ENCODE results near the gene SDR39U1. TPM values are rescaled to one million over a fixed set of nuclear protein-coding genes. Genes with fewer than 3 reads are reported as not detected.

Gene SDR39U1
- total RNA-seq, 2 experiments from 2014 or later = 71.7 to 74.7 TPM

- Mint-ChIP-seq H3K9me3 (no peaks in the 10 kb centered on the region), H3K36me3 (ENCODE audit: low read depth) (no peaks in the 10 kb centered on the region), H3K4me3 (no peak overlapping the region), H3K27me3 (peaks cover 24% of the 10 kb centered on the region), H3K4me1 (ENCODE audit: low read depth) (no peaks in the 10 kb centered on the region), H3K27ac (no peak overlapping the region)
- Histone ChIP-seq H3K27me3 (ENCODE audit: control insufficient read depth in 1 of 2, insufficient read depth in 2 of 2, low read length in 2 of 2) (peaks cover 0 to 10% of the 10 kb centered on the region in 2 experiments), H3K4me3 (ENCODE audit: low read length) (no peak overlapping the region), H3K27ac (ENCODE audit: low read depth in 1 of 2, low read length in 2 of 2) (no peak overlapping the region), H3K4me1 (ENCODE audit: insufficient read depth, low read length) (no peaks in the 10 kb centered on the region), H3K36me3 (ENCODE audit: insufficient read depth, low read length) (no peaks in the 10 kb centered on the region), H3K9me3 (ENCODE audit: control insufficient read depth in 1 of 2, insufficient read depth in 1 of 2, low read length in 2 of 2) (no peaks in the 10 kb centered on the region)
- no peak for TF ChIP-seq CTCF (IDR thresholded peaks at IDR 0.05)
- CTCF ChIA-PET = no interaction called here
- no peak for DNase-seq
- no peak for ATAC-seq (ENCODE audit: poor library complexity)
- intact Hi-C loops (cut with DNase I, micrococcal nuclease) = no loop called here
- POLR2A ChIA-PET = no interaction called here
Measured at GRCh38 chr14:24392325-24393091, 50.1 kb downstream of the SDR39U1 start.

GRCh38 chr14:24390701-24391468 lies 51.7 kb downstream of the SDR39U1 start:
- ChIA-PET POLR2A (no interaction called here), CTCF (no interaction called here)
- Mint-ChIP-seq H3K4me3 (no peak overlapping the region), H3K4me1 (ENCODE audit: low read depth) (no peaks in the 10 kb centered on the region), H3K36me3 (ENCODE audit: low read depth) (no peaks in the 10 kb centered on the region), H3K27ac (no peak overlapping the region), H3K9me3 (no peaks in the 10 kb centered on the region), H3K27me3 (peaks cover 29% of the 10 kb centered on the region)
- Histone ChIP-seq H3K4me1 (ENCODE audit: insufficient read depth, low read length) (no peaks in the 10 kb centered on the region), H3K4me3 (ENCODE audit: low read length) (no peak overlapping the region), H3K9me3 (ENCODE audit: control insufficient read depth in 1 of 2, insufficient read depth in 1 of 2, low read length in 2 of 2) (no peaks in the 10 kb centered on the region), H3K27ac (ENCODE audit: low read depth in 1 of 2, low read length in 2 of 2) (no peak overlapping the region), H3K27me3 (ENCODE audit: control insufficient read depth in 1 of 2, insufficient read depth in 2 of 2, low read length in 2 of 2) (peaks cover 0 to 10% of the 10 kb centered on the region in 2 experiments), H3K36me3 (ENCODE audit: insufficient read depth, low read length) (no peaks in the 10 kb centered on the region)
- ATAC-seq (ENCODE audit: poor library complexity) = no peak
- no peak for TF ChIP-seq CTCF (IDR thresholded peaks at IDR 0.05)
- no peak for DNase-seq
- intact Hi-C loops (cut with DNase I, micrococcal nuclease) = no loop called here

Other genes with a start within 250 kb of the SDR39U1 start
- gene TM9SF1, start 247.3 kb downstream of the SDR39U1 start, total RNA-seq = 10 to 100 TPM; 12.9 to 13.0 TPM
- under 1 TPM; 0.30 to 0.64 TPM for gene TSSK4, start 237.1 kb downstream of the SDR39U1 start, total RNA-seq
- gene CHMP4A, start 229.3 kb downstream of the SDR39U1 start, total RNA-seq = 10 to 100 TPM; 73.4 to 80.1 TPM
- gene MDP1, start 226.7 kb downstream of the SDR39U1 start, total RNA-seq = 1 to 10 TPM; 3.2 to 3.7 TPM
- 10 to 100 TPM; 42.0 to 43.5 TPM for gene NEDD8, start 210.4 kb downstream of the SDR39U1 start, total RNA-seq
- 10 to 100 TPM; 22.2 to 24.8 TPM for gene GMPR2, start 209.8 kb downstream of the SDR39U1 start, total RNA-seq
- gene TINF2, start 200.2 kb downstream of the SDR39U1 start, total RNA-seq = 100 to 1,000 TPM; 110 to 113 TPM
- gene TGM1, start 179.6 kb downstream of the SDR39U1 start, total RNA-seq = 1 to 10 TPM; 3.5 to 3.9 TPM
- gene RABGGTA, start 171.2 kb downstream of the SDR39U1 start, total RNA-seq = 10 to 100 TPM; 52.3 to 55.2 TPM
- gene DHRS1, start 143.0 kb downstream of the SDR39U1 start, total RNA-seq = 10 to 100 TPM; 21.5 to 23.5 TPM
- 10 to 100 TPM; 25.9 to 27.5 TPM for gene NOP9, start 142.9 kb downstream of the SDR39U1 start, total RNA-seq
- 1 to 10 TPM; 7.4 to 9.2 TPM for gene CIDEB, start 134.8 kb downstream of the SDR39U1 start, total RNA-seq
- gene LTB4R2, start 132.6 kb downstream of the SDR39U1 start, total RNA-seq = 10 to 100 TPM; 16.4 to 18.2 TPM
- 10 to 100 TPM; 15.6 to 18.3 TPM for gene LTB4R, start 131.3 kb downstream of the SDR39U1 start, total RNA-seq
- 1 to 10 TPM; 4.7 to 5.9 TPM for gene ADCY4, start 107.7 kb downstream of the SDR39U1 start, total RNA-seq
- 10 to 100 TPM; 18.1 to 18.9 TPM for gene RIPK3, start 102.8 kb downstream of the SDR39U1 start, total RNA-seq
- gene NFATC4, start 74.6 kb downstream of the SDR39U1 start, total RNA-seq = not detected
- gene NYNRIN, start 43.8 kb downstream of the SDR39U1 start, total RNA-seq = under 1 TPM; 0.08 to 0.25 TPM
- gene CBLN3, start 13.1 kb downstream of the SDR39U1 start, total RNA-seq = 1 to 10 TPM; 1.6 to 1.7 TPM
- gene KHNYN, start 12.8 kb downstream of the SDR39U1 start, total RNA-seq = 100 to 1,000 TPM; 170 to 173 TPM
- gene CMA1, start 65.5 kb upstream of the SDR39U1 start, total RNA-seq = not detected
- gene CTSG, start 133.5 kb upstream of the SDR39U1 start, total RNA-seq = not detected
- 1 to 10 TPM in 1 of 2 experiments, under 1 TPM in 1; 0.56 to 1.2 TPM for gene GZMH, start 166.9 kb upstream of the SDR39U1 start, total RNA-seq
- 1 to 10 TPM; 2.4 to 2.9 TPM for gene GZMB, start 191.4 kb upstream of the SDR39U1 start, total RNA-seq